Mesenchymal stem cell (in vitro differentiated cells and primary cell): ENCODE results near the gene FTO.
A peak's percentile ranks its signal among the peaks of the same experiment; 100 is the strongest.

ENCODE experiments used
- DNase-seq: peaks from one replicate; pipeline ENCODE4 v3.0.0-alpha.2; 2013
- H2AFZ ChIP-seq: one replicate; pipeline ENCODE4 v1.6.1; 2013; ENCODE audit warnings: low read depth, mild to moderate bottlenecking, control low read depth, inconsistent platforms, low read length, moderate library complexity
- H2AK5ac ChIP-seq: 2 replicates; pipeline ENCODE4 v1.6.1; 2013; ENCODE audit warnings: low read length, moderate library complexity, mild to moderate bottlenecking, inconsistent platforms; ENCODE audit not compliant: severe bottlenecking
- H2BK120ac ChIP-seq: one replicate; pipeline ENCODE4 v1.6.1; 2013; ENCODE audit warnings: low read depth, mild to moderate bottlenecking, inconsistent platforms, low read length, moderate library complexity
- H2BK12ac ChIP-seq, 2 experiments: one replicate each; pipeline ENCODE4 v1.6.1; 2013; ENCODE audit warnings: inconsistent platforms in 2 of 2, low read length in 2 of 2, mild to moderate bottlenecking in 2 of 2, moderate library complexity in 2 of 2, control low read depth in 1 of 2
- H2BK15ac ChIP-seq: one replicate; pipeline ENCODE4 v1.6.1; 2013; ENCODE audit warnings: mild to moderate bottlenecking, low read depth, inconsistent platforms; ENCODE audit not compliant: poor library complexity, severe bottlenecking
- H2BK5ac ChIP-seq: 2 replicates; pipeline ENCODE4 v1.6.1; 2013; ENCODE audit warnings: low read depth, mild to moderate bottlenecking, low read length, control low read depth, inconsistent platforms; ENCODE audit not compliant: poor library complexity, severe bottlenecking
- H3K14ac ChIP-seq, 2 experiments: one replicate each; pipeline ENCODE4 v1.6.1; 2013; ENCODE audit warnings: inconsistent platforms in 2 of 2, low read length in 2 of 2, control low read depth in 1 of 2, mild to moderate bottlenecking in 1 of 2, moderate library complexity in 1 of 2
- H3K18ac ChIP-seq, 2 experiments: one replicate each; pipeline ENCODE4 v1.6.1; 2013; ENCODE audit warnings: inconsistent platforms in 2 of 2, low read length in 2 of 2, control low read depth in 1 of 2, low read depth in 1 of 2, mild to moderate bottlenecking in 1 of 2
- H3K23ac ChIP-seq, 2 experiments: one replicate each; pipeline ENCODE4 v1.6.1; 2013; ENCODE audit warnings: inconsistent platforms in 2 of 2, low read length in 2 of 2, mild to moderate bottlenecking in 2 of 2, moderate library complexity in 2 of 2, control low read depth in 1 of 2
- H3K27ac ChIP-seq: 2 replicates; pipeline ENCODE4 v1.5.1; 2013; ENCODE audit warnings: mild to moderate bottlenecking, moderate library complexity, low read length, control low read depth, inconsistent platforms; ENCODE audit not compliant: poor library complexity, severe bottlenecking
- H3K27me3 ChIP-seq, 2 experiments: 2 replicates each; pipeline versions ENCODE4 v1.6.1 to v1.7.0; 2013; ENCODE audit warnings: low read length in 2 of 2, mild to moderate bottlenecking in 2 of 2, moderate library complexity in 2 of 2, control low read depth in 1 of 2, inconsistent platforms in 1 of 2; ENCODE audit not compliant: control insufficient read depth in 1 of 2, insufficient read depth in 1 of 2
- H3K36me3 ChIP-seq, 2 experiments: 2 replicates each; pipeline versions ENCODE4 v1.6.1 to v1.7.0; 2013; ENCODE audit warnings: low read length in 2 of 2, control low read depth in 1 of 2, inconsistent platforms in 1 of 2, low read depth in 1 of 2, mild to moderate bottlenecking in 1 of 2; ENCODE audit not compliant: insufficient read depth in 2 of 2, control insufficient read depth in 1 of 2
- H3K4ac ChIP-seq, 2 experiments: one replicate each; pipeline ENCODE4 v1.6.1; 2013; ENCODE audit warnings: inconsistent platforms in 2 of 2, low read length in 2 of 2, mild to moderate bottlenecking in 2 of 2, moderate library complexity in 2 of 2, control low read depth in 1 of 2, low read depth in 1 of 2
- H3K4me1 ChIP-seq: 2 replicates; pipeline ENCODE4 v1.6.1; 2013; ENCODE audit warnings: low read depth, low read length, control low read depth; ENCODE audit not compliant: control insufficient read depth, insufficient read depth
- H3K4me2 ChIP-seq: 2 replicates; pipeline ENCODE4 v1.6.1; 2013; ENCODE audit warnings: low read length, mild to moderate bottlenecking, inconsistent platforms; ENCODE audit not compliant: poor library complexity, severe bottlenecking
- H3K4me3 ChIP-seq, 2 experiments: 2 replicates each; pipeline versions ENCODE4 v1.5.1 to v1.7.0; 2013; ENCODE audit warnings: low read length in 2 of 2, mild to moderate bottlenecking in 2 of 2, control low read depth in 1 of 2, low read depth in 1 of 2; ENCODE audit not compliant: insufficient read depth in 1 of 2
- H3K79me1 ChIP-seq: replicated peaks from 2 replicates; pipeline ENCODE4 v1.6.1; 2013; ENCODE audit warnings: mild to moderate bottlenecking, control low read depth, low read length, inconsistent platforms; ENCODE audit not compliant: poor library complexity, severe bottlenecking
- H3K9ac ChIP-seq: 2 replicates; pipeline ENCODE4 v1.7.0; 2013; ENCODE audit warnings: mild to moderate bottlenecking, low read length, moderate library complexity
- H3K9me3 ChIP-seq: 2 replicates; pipeline ENCODE4 v1.7.0; 2013; ENCODE audit warnings: mild to moderate bottlenecking, low read length; ENCODE audit not compliant: control insufficient read depth
- H4K8ac ChIP-seq: one replicate; pipeline ENCODE4 v1.6.1; 2013; ENCODE audit warnings: inconsistent platforms, mild to moderate bottlenecking, low read length, moderate library complexity
- H4K91ac ChIP-seq: one replicate; pipeline ENCODE4 v1.6.1; 2013; ENCODE audit warnings: mild to moderate bottlenecking, low read length, inconsistent platforms
- WGBS: methylation state at CpG from one replicate; pipeline ENCODE4 v1.1.7; 2013; ENCODE audit warnings: mixed read lengths; 5-methylcytosine and 5-hydroxymethylcytosine counted together

Gene FTO

GRCh38 chr16:54193665-54194333 is 489.8 kb downstream of the FTO start:
- H2BK5ac ChIP-seq, result no peak overlapping the region
- H3K36me3 ChIP-seq, result no peaks in the 10 kb centered on the region
- peaks cover 11 to 25% of the 10 kb centered on the region in 2 experiments for H3K27me3 ChIP-seq
- no peak overlapping the region for H4K91ac ChIP-seq
- no peaks in the 10 kb centered on the region for H3K9me3 ChIP-seq
- no peak overlapping the region for H2BK120ac ChIP-seq
- 19% methylated on average over 25 of the region's 25 CpGs for WGBS
- peaks cover 6% of the 10 kb centered on the region for H3K4me1 ChIP-seq
- H4K8ac ChIP-seq, result peak overlapping the region; percentile 70
- H2AFZ ChIP-seq, result peak overlapping the region; percentile 58
- H3K4me3 ChIP-seq, result peak overlapping the region in 1 of 2 experiments; percentile 72
- H3K18ac ChIP-seq, result peak overlapping the region in 1 of 2 experiments; percentile 74
- no peaks in the 10 kb centered on the region for H3K79me1 ChIP-seq
- no peak overlapping the region for H2BK15ac ChIP-seq
- H3K9ac ChIP-seq, result peak overlapping the region; percentile 83
- H3K27ac ChIP-seq, result no peak overlapping the region
- H2AK5ac ChIP-seq, result no peak overlapping the region
- H3K14ac ChIP-seq, result peak overlapping the region in 1 of 2 experiments; percentile 26
- peak; percentile 57 for DNase-seq
- H2BK12ac ChIP-seq, result no peak overlapping the region
- no peak overlapping the region for H3K23ac ChIP-seq
- no peak overlapping the region for H3K4ac ChIP-seq
- peak overlapping the region; percentile 7 for H3K4me2 ChIP-seq

GRCh38 chr16:54194334-54194743 is 490.4 kb downstream of the FTO start:
- H2BK120ac ChIP-seq, result no peak overlapping the region
- H4K91ac ChIP-seq, result no peak overlapping the region
- no peak for DNase-seq
- H3K27me3 ChIP-seq, result peaks cover 7 to 22% of the 10 kb centered on the region in 2 experiments
- no peak overlapping the region for H2BK15ac ChIP-seq
- H3K79me1 ChIP-seq, result no peaks in the 10 kb centered on the region
- peak overlapping the region; percentile 70 for H4K8ac ChIP-seq
- H3K27ac ChIP-seq, result no peak overlapping the region
- peak overlapping the region; percentile 7 for H3K4me2 ChIP-seq
- H3K23ac ChIP-seq, result no peak overlapping the region
- no peak overlapping the region for H3K18ac ChIP-seq
- H3K9me3 ChIP-seq, result no peaks in the 10 kb centered on the region
- H3K4me1 ChIP-seq, result peaks cover 6% of the 10 kb centered on the region
- H3K4ac ChIP-seq, result no peak overlapping the region
- H2BK5ac ChIP-seq, result no peak overlapping the region
- H2AK5ac ChIP-seq, result no peak overlapping the region
- H3K14ac ChIP-seq, result peak overlapping the region in 1 of 2 experiments; percentile 26
- 42% methylated on average over 24 of the region's 24 CpGs for WGBS
- no peaks in the 10 kb centered on the region for H3K36me3 ChIP-seq
- peak overlapping the region; percentile 83 for H3K9ac ChIP-seq
- peak overlapping the region in 1 of 2 experiments; percentile 72 for H3K4me3 ChIP-seq
- H2BK12ac ChIP-seq, result no peak overlapping the region
- H2AFZ ChIP-seq, result peak overlapping the region; percentile 58

GRCh38 chr16:54197758-54198157 is 493.8 kb downstream of the FTO start:
- H2BK120ac ChIP-seq, result no peak overlapping the region
- H3K4ac ChIP-seq, result no peak overlapping the region
- no peak overlapping the region for H3K27ac ChIP-seq
- no peak overlapping the region for H3K4me3 ChIP-seq
- no peaks in the 10 kb centered on the region for H3K36me3 ChIP-seq
- no peak overlapping the region for H2BK12ac ChIP-seq
- no peak overlapping the region for H2BK15ac ChIP-seq
- H3K9me3 ChIP-seq, result no peaks in the 10 kb centered on the region
- 89% methylated on average over 5 of the region's 5 CpGs for WGBS
- no peak overlapping the region for H3K4me2 ChIP-seq
- no peaks in the 10 kb centered on the region for H3K79me1 ChIP-seq
- H2BK5ac ChIP-seq, result no peak overlapping the region
- no peak overlapping the region for H4K8ac ChIP-seq
- H2AK5ac ChIP-seq, result no peak overlapping the region
- H3K18ac ChIP-seq, result no peak overlapping the region
- peaks cover 6% of the 10 kb centered on the region for H3K4me1 ChIP-seq
- no peak overlapping the region for H3K9ac ChIP-seq
- peaks cover 3 to 17% of the 10 kb centered on the region in 2 experiments for H3K27me3 ChIP-seq
- no peak overlapping the region for H4K91ac ChIP-seq
- no peak for DNase-seq
- no peak overlapping the region for H3K23ac ChIP-seq
- H2AFZ ChIP-seq, result no peak overlapping the region
- H3K14ac ChIP-seq, result no peak overlapping the region

GRCh38 chr16:54199487-54200160 is 495.7 kb downstream of the FTO start:
- H3K4ac ChIP-seq, result no peak overlapping the region
- no peaks in the 10 kb centered on the region for H3K36me3 ChIP-seq
- H2BK15ac ChIP-seq, result no peak overlapping the region
- no peak overlapping the region for H3K14ac ChIP-seq
- 81% methylated on average over 19 of the region's 19 CpGs for WGBS
- H3K9ac ChIP-seq, result no peak overlapping the region
- no peak overlapping the region for H2BK5ac ChIP-seq
- no peak overlapping the region for H3K4me2 ChIP-seq
- no peak overlapping the region for H4K8ac ChIP-seq
- peaks cover 8 to 32% of the 10 kb centered on the region in 2 experiments for H3K27me3 ChIP-seq
- H3K79me1 ChIP-seq, result no peaks in the 10 kb centered on the region
- H2AFZ ChIP-seq, result no peak overlapping the region
- H3K4me3 ChIP-seq, result no peak overlapping the region
- no peak for DNase-seq
- H3K9me3 ChIP-seq, result no peaks in the 10 kb centered on the region
- H3K18ac ChIP-seq, result no peak overlapping the region
- no peak overlapping the region for H2BK12ac ChIP-seq
- no peaks in the 10 kb centered on the region for H3K4me1 ChIP-seq
- no peak overlapping the region for H3K27ac ChIP-seq
- no peak overlapping the region for H2BK120ac ChIP-seq
- no peak overlapping the region for H3K23ac ChIP-seq
- no peak overlapping the region for H4K91ac ChIP-seq
- H2AK5ac ChIP-seq, result no peak overlapping the region
